ENCODE data around the gene XRCC6.
"Not testable (repeated sequence)": the region's sequence is repeated elsewhere in the genome, so short reads cannot be mapped to it uniquely, and the experiment has no call there.

The XRCC6 gene

DNA sequence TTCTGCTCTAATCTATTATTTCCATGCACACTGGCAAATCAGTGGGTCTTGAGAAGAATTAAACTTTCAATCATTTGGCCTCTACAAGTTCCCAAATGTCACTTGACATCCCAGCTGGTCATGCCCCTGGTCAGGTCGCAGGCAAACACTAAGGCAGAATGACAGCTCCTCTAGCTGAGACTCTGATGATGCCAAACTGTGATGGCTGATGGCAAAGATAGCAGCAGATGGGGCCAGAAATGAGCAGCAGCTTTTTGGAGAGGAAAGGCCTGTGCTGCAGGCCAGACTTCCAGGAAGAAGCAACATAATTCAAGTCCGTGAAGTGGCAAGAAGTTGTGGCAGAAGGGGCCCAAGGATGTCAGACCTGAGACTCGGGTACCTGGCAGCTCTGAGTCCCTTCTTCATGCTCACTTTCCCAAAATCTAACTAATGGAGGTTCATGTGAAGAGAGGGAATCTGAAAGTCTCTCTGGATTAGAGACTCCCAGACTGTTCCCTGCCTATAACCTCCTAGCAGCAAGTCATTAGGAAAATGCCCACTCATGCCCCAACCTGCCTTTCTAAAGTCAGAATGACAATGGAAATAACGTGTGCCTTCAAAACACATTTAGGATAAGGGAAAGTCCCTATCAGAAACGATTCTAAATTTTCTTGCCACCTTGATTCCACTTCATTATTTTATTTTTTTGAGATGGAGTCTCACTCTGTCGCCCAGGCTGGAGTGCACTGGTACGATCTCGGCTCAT lies 22.0 kb upstream of the XRCC6 start:
- DNase-seq, result no peak

DNA sequence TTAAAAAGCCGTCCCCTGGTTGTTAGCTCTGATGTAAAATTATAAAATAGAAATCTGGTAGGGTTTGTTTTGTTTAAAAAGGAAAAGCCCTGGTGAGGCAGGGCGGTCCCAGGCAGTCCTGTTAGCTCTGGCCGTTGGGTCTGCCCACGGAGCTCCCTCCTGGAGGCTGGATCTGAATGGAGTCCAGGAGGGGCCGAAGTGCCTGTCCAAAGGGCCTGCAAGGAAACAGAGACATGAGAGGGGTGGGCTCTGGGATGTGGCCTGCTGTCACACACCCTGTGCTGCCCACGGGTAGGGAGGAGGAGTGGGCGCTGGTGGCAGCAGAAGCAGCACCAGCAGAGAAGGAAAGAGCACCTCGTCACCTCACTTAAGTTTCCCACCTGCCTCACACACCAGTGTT lies 20.1 kb upstream of the XRCC6 start:
- no peak for DNase-seq

DNA sequence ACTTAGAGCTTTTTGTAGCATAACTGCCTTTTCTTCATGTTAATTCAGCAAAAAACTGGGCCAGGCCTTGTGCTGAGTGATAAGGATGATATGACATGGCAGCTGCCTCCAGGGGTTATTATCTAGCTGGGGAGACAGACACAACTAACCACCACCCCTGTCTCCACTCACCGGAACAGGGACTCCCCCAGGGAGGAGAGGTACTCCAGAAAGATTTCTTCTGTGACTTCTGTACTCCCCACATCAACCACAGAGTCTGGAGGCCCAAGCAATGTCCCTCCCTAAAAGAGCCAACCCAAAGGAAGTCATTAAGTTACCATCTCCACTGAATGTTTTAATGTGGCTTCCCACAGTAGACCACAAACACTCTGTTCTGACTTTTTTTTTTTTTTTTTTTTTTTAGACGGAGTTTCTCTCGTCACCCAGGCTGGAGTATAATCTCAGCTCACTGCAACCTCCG lies 17.2 kb upstream of the XRCC6 start:
- no peak for DNase-seq

DNA sequence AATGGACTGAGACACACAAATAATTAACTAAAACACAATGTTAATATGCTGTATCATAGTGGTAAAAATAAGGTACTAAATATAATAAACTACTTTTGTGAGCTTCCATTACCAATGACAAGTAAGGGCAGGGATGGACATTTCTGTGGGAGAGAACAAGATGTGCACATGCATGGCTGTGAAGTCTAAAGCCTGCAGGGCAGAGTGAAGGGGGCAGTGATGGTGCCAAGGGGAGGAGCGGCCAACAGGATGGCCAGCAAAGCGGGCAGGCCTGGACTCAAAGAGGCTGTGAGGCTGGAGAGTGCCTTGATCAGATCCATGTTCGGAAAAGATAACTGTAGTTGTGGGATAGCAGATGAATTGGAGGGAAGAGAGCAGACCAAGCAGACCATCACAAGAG lies 12.7 kb upstream of the XRCC6 start:
- DNase-seq, result no peak

DNA sequence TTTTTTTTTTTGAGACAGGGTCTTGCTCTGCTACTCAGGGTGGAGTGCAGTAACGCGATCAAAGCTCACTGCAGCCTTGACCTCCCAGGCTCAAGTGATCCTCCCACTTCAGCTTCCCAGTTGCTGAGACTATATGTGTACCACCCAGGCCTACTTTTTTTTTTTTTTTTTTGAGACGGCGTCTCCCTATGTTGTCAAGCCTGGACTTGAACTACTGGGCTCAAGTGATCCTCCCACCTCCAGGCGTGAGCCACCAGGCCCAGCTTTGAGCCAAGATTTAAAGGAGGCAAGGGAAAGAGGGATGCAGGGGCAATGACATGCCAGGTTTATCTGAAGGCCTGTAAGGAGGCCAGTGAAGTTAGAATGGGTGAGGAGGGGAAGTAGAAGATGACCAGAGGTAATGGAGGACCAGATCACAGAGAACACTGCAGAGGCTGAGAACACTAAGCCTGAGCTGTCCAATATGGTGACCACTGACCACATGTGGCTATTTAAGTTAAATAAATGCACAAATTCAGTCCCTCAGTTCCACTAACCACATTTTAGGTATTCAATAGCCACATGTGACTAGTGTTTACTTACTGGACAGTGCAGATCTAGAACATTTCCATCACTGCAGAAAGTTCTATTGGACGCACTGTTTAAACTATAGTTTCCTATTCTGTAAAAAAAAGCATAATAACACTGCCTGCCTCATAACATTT lies 8.3 kb upstream of the XRCC6 start:
- DNase-seq, result no peak

DNA sequence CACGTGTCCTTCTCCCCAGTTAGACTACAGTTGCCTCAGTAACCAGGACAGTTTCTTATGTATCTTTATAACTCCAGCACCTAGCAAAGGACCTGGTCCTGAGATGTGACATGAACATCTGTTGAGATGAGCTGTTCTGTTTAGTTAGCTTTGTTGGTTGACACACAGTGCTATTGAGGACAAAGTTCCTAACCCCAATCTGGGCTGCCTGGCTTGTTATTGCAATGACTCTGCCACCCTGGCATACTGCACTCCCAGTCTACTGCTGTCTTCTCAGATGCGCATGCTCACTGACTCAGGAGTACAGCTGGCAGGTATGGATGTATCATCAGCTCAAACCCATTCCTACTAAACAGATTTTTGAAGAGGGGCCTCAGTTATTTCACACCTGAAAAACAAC lies 7.6 kb upstream of the XRCC6 start:
- no peak for DNase-seq

DNA sequence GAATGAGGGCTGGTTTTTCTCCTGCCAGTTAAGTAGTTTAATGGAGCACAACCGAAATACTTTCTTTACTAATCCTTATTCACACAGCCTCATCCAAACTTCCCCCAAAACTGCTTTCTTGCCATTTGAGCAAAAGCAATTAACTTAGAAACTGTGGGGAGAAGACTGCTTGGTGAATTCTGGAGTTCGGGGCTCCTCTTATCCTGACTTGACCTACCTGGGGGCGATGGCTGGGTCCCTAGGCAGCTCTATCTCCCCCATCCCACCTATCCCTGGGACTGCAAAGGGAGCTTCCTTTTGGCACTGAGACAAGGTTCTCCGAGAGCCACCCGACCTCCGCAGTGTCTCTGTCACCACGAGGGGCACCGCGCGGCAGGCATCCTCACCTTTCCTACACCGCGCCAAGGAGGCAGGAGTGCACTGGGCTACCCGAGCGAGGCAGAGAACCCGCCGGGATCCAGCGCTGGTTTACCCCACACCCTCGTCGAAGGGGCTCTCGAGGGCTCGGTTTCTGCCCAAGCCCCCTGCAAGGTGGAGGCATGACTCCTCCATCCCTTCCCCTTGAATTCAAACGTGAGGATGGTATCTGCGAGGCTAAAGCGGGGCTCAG lies 1.0 kb upstream of the XRCC6 start:
- DNase-seq, result no peak

DNA sequence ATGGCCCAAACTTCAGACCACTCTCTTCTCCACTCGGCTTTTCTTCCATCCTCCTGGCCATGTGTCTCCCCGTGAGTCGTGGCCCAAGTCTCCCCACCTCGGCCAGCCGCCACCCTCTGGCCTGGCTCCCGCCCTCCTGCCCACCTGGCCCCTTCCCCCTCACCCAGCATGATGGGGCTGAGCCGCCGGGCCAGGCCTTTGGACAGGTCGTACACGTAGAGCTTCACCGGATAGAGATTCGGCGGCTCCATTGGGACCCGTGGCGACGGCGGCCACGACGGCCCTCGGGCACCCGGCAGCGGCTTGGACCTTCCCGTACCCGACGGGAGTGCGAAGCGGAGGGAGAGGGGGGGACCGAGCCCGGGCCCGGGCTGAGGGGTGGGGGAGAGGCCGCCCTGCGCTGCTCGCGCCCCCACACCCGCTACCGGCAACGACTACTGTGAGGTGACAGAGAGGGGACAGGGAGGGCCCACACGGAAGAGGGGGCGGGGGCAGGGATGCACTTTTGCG lies 451 bp upstream of the XRCC6 start, which contains the start of gene DESI1:
DESI1 (minus strand) TSS at position 455 of the 510 bp plus-strand sequence; CDS start at position 251, 204 bp downstream.
- peak; percentile 51 for DNase-seq

DNA sequence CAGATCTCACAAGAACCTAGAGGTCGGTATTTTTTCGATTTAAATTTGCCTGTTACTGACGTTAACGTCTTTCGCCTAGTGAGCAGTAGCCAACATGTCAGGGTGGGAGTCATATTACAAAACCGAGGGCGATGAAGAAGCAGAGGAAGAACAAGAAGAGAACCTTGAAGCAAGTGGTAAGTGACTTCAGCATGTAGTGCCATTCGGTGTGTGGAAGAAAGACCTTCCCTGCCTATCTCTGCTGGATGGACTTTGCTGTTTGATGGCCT lies 750 bp downstream of the XRCC6 start:
- no peak for DNase-seq

DNA sequence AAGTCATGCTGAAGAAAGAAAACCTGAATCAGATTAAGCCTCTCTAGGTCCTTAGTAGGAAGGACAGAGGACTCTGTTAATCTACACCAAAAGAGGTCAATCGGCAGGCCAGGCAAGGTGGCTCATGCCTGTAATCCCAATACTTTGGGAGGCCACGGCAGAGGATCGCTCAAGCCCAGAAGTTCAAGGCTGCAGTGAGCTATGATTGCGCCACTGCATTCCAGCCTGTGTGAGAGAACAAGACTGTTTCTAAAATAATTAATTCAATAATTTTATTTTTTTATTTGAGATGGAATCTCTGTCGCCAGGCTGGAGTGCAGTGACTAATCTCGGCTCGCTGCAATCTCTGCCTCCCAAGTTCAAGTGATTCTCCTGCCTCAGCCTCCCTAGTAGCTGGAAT lies 4.5 kb downstream of the XRCC6 start:
- DNase-seq, result no peak

DNA sequence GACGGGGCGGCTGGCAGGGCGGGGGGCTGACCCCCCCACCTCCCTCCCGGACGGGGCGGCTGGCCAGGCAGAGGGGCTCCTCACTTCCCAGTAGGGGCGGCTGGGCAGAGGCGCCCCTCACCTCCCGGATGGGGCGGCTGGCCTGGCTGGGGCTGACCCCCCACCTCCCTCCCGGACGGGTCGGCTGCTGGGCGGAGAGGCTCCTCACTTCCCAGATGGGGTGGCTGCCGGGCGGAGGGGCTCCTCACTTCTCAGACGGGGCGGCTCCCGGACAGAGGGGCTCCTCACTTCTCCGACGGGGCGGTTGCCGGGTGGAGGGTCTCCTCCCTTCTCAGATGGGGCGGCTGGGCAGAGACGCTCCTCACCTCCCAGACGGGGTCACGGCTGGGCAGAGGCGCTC lies 10.0 kb downstream of the XRCC6 start:
- not testable (repeated sequence) for DNase-seq

DNA sequence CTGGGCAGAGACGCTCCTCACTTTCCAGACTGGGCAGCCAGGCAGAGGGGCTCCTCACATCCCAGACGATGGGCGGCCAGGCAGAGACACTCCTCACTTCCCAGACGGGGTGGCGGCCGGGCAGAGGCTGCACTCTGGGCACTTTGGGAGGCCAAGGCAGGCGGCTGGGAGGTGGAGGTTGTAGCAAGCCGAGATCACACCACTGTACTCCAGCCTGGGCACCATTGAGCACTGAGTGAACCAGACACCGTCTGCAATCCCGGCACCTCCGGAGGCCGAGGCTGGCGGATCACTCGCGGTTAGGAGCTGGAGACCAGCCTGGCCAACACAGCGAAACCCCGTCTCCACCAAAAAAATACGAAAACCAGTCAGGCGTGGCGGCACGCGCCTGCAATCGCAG lies 10.5 kb downstream of the XRCC6 start:
- not testable (repeated sequence) for DNase-seq

DNA sequence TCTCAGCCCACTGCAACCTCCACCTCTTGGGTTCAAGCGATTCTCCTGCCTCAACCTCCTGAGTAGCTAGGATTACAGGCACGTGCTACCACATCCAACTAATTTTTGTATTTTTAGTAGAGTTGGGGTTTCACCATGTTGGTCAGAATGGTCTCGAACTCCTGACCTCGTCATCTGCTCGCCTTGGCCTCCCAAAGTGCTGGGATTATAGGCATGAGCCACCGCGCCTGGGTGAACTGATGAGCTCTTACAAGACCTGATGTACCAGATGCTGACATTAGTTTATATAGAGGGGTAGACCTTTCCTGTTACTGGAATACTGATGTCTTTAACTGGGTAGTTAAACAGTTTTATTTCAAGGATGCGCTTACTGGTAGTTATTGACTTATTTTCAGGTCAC lies 13.5 kb downstream of the XRCC6 start:
- DNase-seq, result not testable (repeated sequence)

DNA sequence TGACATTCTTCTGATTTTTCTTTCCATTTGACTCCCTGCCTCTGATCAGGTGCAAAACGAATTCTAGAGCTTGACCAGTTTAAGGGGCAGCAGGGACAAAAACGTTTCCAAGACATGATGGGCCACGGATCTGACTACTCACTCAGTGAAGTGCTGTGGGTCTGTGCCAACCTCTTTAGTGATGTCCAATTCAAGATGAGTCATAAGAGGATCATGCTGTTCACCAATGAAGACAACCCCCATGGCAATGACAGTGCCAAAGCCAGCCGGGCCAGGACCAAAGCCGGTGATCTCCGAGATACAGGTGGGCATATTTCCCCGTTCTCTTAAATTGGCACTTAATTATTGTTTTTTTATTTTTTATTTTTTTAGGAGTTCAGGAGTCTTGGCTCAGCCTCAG lies 15.4 kb downstream of the XRCC6 start:
- DNase-seq, result no peak

DNA sequence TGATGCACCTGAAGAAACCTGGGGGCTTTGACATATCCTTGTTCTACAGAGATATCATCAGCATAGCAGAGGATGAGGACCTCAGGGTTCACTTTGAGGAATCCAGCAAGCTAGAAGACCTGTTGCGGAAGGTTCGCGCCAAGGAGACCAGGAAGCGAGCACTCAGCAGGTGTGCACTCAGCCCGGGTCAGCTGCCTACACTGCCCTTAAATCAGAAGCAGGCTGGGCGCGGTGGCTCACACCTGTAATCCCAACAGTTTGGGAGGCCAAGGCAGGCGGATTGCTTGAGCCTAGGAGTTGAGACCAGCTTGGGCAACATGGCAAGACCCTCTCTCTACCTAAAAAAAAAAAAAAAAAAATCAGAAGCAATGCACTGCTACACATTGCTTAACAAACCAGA lies 16.5 kb downstream of the XRCC6 start:
- DNase-seq, result not testable (repeated sequence)

DNA sequence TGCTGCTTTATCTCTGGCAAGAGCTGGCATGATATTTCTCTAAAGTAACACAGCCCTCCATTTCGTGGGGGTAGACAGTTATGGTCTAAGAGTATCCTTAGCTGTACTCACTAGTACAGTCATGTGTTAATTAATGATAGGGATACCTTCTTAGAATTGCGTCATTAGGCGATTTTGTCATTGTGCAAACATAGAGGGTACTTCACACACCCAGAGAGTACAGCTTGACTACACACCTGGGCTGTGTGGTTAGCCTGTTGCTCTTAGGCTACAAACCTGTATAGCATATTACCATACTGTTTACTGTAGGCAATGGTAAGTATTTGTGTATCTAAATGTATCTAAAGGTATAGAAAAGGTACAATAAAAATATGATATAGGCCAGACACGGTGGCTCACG lies 17.0 kb downstream of the XRCC6 start:
- DNase-seq, result no peak

DNA sequence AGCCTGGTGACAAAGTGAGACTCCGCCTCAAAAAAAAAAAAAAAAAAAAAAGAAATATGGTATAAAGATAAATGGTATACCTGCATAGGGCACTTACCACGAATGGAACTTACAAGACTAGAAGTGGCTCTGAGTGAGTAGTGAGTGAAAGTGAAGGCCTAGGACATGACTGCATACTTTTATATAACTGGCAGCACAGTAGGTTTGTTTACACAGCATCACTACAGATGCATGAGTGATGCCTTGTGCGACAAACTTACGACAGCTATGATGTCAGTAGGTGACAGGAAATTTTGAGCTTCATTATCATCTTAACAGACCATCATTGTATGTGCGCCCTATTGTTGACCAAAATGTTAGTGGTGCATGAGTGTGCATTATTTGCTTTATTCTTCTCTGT lies 17.7 kb downstream of the XRCC6 start:
- DNase-seq, result no peak

DNA sequence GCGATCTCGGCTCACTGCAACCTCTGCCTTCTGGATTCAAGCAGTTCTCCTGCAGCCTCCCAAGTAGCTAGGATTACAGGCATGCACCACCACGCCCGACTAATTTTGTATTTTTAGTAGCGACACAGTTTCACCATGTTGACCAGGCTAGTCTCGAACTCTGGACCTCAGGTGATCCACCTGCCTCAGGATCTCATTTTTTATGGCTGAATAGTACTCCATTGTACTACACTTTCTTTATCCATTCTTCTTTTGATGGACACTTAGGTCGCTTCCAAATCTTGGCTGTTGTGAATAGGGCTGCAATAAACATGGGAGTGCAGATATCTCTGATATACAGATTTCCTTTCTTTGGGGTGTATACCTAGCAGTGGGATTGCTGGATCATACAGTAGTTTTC lies 20.8 kb downstream of the XRCC6 start:
- DNase-seq, result no peak

DNA sequence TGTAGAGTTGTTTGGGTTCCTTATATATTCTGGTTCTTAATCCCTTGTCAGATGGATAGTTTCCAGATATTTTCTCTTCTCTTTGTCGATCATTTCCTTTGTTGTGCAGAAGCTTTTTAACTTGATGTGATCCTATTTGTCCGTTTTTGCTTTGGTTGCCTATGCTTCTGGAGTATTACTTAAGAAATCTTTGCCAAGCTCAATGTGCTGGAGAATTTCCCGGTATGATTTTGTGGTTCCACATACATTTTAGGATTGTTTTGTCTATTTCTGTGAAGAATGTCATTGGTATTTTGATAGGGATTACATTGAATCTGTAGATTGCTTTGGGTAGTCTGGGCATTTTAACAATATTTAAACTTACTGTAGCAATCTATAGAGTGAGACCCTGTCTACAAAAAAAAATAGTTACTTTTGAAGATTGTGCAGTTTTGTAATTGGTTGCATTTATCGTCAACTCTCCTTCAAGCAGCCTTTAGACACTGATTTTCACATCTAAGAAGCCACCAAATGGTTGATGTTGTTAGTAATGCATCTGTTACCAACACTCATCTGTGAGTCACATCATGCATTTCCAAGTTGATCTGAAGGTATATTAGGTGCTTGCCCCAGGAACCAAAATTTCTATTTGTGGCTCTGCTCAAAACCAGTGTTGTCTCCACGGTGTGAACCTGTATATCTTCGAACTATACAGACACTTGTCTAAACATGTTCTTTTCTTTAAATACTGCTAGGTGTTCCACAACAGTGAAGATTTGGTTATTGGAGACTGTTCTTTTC lies 21.4 kb downstream of the XRCC6 start:
- DNase-seq, result no peak

DNA sequence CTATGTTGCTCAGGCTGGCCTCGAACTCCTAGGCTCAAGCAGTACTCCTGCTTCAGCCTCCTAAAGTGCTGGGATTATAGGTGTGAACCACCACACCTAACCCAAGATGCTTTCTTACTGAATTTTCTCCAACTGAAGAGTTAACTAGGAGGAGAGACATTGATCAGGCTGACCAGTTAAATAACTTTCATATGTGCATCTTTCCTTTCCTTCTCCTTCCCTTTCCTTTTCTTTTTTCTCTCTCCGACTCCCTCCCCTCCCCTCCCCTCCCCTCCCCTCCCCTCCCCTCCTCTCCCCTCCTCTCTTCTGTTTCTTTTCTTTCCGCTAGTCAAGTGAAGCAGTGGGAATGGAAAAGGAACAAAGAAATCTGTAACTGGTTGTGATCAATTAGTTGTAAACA lies 26.7 kb downstream of the XRCC6 start:
- no peak for DNase-seq

DNA sequence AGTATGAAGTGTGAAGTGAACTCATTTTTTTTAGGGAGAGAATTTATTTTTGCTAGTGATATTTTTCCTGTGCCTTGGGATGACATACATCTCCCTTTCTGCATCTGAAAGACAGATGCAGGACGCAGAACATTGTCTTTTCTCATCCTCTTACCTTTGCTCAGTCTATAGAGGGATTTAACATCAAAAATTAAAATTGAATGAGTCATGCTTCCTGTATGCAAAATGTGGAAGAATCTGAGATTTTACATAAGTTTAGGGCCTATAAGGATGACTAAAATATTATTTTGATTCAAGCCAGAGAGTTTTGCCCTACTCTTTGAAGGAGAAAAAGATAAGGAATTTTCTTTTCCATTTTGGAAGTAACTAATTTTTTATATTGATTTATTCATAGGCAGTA lies 27.3 kb downstream of the XRCC6 start:
- no peak for DNase-seq

DNA sequence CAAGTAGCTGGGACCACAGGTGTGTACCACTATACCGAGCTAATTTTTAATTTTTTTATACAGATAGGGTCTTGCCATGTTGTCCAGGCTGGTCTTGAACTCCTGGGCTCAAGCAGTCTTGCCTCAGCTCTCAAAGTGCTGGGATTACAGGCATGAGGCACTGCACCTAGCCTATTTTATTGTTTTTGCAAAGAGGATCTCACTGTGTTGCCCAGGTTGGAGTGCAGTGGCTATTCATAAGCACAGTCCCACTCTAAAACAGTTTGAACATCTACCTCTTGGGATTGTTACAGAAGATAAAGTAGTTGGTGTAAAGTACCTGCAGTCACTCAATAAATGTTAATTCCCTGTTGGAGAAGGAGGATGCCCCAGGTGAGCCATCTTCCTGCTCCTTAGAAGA lies 29.1 kb downstream of the XRCC6 start:
- no peak for DNase-seq

DNA sequence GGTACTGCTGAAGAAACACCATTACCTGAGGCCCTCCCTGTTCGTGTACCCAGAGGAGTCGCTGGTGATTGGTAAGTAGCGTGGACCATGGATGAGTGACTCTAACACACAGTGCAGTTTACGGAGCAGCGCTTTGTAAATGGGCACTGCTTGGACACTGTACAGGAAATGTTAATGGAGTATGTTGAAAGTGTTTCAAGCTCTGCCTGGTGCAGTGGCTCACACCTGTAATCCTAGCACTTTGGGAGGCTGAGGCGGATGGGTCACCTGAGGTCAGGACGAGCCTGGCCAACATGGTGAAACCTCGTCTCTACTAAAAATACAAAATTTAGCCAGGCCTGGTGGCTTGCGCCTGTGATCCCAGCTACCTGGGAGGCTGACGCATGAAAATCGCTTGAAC lies 29.7 kb downstream of the XRCC6 start:
- no peak for DNase-seq

Data from cortex of kidney (tissue), 1 donor.